ENCODE measurements around the gene INAFM2. TPM values are rescaled to one million over a fixed set of nuclear protein-coding genes. Genes with fewer than 3 reads are reported as not detected.

The INAFM2 gene
- total and polyA plus RNA-seq, 2 of the 4 experiments (the other 2 are of a cell fraction): 10.4 to 14.0 TPM

DNA sequence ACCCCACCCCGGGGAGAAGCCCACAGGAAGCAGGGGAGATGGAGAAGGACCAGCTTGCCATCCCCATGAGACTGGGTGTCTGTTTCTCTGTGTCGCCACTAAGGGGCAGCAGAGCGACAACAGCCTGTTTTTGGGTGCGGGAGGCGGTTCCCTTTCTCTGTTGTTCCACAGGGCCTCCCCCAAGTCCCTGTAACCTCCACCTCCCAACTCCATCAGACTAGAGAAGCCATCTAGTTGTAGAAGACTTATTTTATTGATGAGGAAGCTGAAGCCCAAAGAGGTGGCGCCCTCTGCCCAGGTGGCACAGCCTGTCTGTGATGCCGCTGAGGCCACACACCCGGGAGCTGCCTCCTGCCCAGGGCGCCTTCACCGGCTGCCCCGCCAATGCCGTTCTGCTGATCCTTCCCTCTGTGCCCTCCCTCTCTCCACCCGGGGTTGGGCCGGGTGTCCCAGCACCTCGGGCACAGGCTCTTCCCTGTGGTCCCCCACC, 21.2 kb downstream of the INAFM2 start:
- Histone ChIP-seq H3K27ac (ENCODE audit: insufficient read depth, low read length) (peak overlapping the region; percentile 85; the same call in 1 of the 2 replicates), H3K4me1 (ENCODE audit: control insufficient read depth, insufficient read depth, low read length) (peaks cover 24% of the 10 kb centered on the region), H3K4me2 (ENCODE audit: low read depth, low read length) (no peak overlapping the region), H3K9me3 (ENCODE audit: control insufficient read depth, insufficient read depth, low read length) (no peaks in the 10 kb centered on the region), H2BK120ac (ENCODE audit: low read depth, low read length) (peak overlapping the region; percentile 94; the same call in 1 of the 2 replicates), H3K36me3 (ENCODE audit: control insufficient read depth, insufficient read depth, low read length) (no peaks in the 10 kb centered on the region), H2BK15ac (ENCODE audit: low read depth, low read length) (peak overlapping the region; percentile 69; the same call in 1 of the 3 replicates), H3K56ac (ENCODE audit: extremely low read depth, insufficient read depth, low read length) (no peak overlapping the region), H3K9me1 (ENCODE audit: insufficient read depth, low read length) (peaks cover 15% of the 10 kb centered on the region), H3K79me1 (ENCODE audit: low read depth in 1 of 2, low read length in 2 of 2) (peaks cover 5 to 14% of the 10 kb centered on the region in 2 experiments; a peak in 3 of 4 replicates), H4K8ac (ENCODE audit: low read depth in 2 of 2, low read length in 2 of 2) (peak overlapping the region in 1 of 2 experiments; percentile 86; a peak in 2 of 4 replicates), H2AK9ac (replicated peaks; ENCODE audit: low read depth, low read length, poor library complexity) (peak overlapping the region; percentile 28), H2BK5ac (ENCODE audit: low read depth, low read length, poor library complexity, severe bottlenecking) (peak overlapping the region; percentile 96), H3K4ac (ENCODE audit: low read depth, low read length) (peak overlapping the region; percentile 98), H3K18ac (ENCODE audit: low read depth, low read length) (no peak overlapping the region), H3K4me3 (ENCODE audit: insufficient read depth, low read depth, low read length) (no peak overlapping the region), H3K23ac (ENCODE audit: low read depth, low read length) (no peak overlapping the region), H3K9ac (ENCODE audit: low read depth, low read length) (no peak overlapping the region), H3K27me3 (ENCODE audit: control insufficient read depth, insufficient read depth, low read length) (no peaks in the 10 kb centered on the region), H4K20me1 (ENCODE audit: insufficient read depth, low read length) (no peaks in the 10 kb centered on the region), H3K14ac (replicated peaks; ENCODE audit: low read depth, low read length) (no peak overlapping the region; the same call in 1 of the 2 replicates), H4K91ac (ENCODE audit: insufficient read depth, low read depth, low read length) (peak overlapping the region; percentile 97; the same call in 1 of the 2 replicates), H4K5ac (ENCODE audit: low read depth, low read length) (peak overlapping the region; percentile 14; the same call in 1 of the 2 replicates), H2AK5ac (ENCODE audit: low read depth, low read length) (peak overlapping the region; percentile 95), H2AFZ (replicated peaks; ENCODE audit: low read length, poor library complexity) (peak overlapping the region; percentile 82), H2BK20ac (ENCODE audit: low read depth, low read length) (peak overlapping the region; percentile 53; the same call in 1 of the 2 replicates)
- dilution Hi-C loops (cut with HindIII; ENCODE audit: low sequenced_read_pairs, unreplicated experiment): no loop called here
- in situ Hi-C loops (cut with MboI; ENCODE audit: low sequenced_read_pairs): no loop called here
- CTCF ChIA-PET: interaction anchor here (0.6 to 2.8 kb wide), 11 partner anchors 10 to 119 kb away, joined by 3 to 15 read pairs (median 4); partner anchors contain the start of gene INAFM2
- peak; percentile 18 for ATAC-seq (ENCODE audit: low read depth)
- peak; percentile 69 for DNase-seq
- BruUV-seq (replicated peaks): no TSS peak
- intact Hi-C loops (cut with micrococcal nuclease): loop anchor here (1.0 kb wide), 1 partner anchor 78 kb away; no protein-coding TSS in a partner anchor
- POLR2A ChIA-PET (ENCODE audit: unreplicated experiment): interaction anchor here (0.6 kb wide), 1 partner anchor 11 kb away, joined by 3 read pairs; no protein-coding TSS in a partner anchor
- WGBS, 2 experiments (ENCODE audit: extremely low coverage in 2 of 2, insufficient read length in 1 of 2): 74% methylated on average over 6 of the region's 15 CpGs; no CpG with 5 or more reads in 1 of the 2 experiments
- no peak for TF ChIP-seq RFX5 (IDR thresholded peaks at IDR 0.05; ENCODE audit: low read depth, low read length)
- no peak for TF ChIP-seq MXI1 (IDR thresholded peaks at IDR 0.05; ENCODE audit: borderline replicate concordance, low read depth, low read length)
- TF ChIP-seq SMC3 (IDR thresholded peaks at IDR 0.05; ENCODE audit: low read depth, low read length): peak; percentile 52
- peak; percentile 41; the same call in 1 of the 2 replicates for TF ChIP-seq MAZ (IDR thresholded peaks at IDR 0.05; ENCODE audit: borderline replicate concordance, low read depth, low read length)
- TF ChIP-seq, protein P1, sequence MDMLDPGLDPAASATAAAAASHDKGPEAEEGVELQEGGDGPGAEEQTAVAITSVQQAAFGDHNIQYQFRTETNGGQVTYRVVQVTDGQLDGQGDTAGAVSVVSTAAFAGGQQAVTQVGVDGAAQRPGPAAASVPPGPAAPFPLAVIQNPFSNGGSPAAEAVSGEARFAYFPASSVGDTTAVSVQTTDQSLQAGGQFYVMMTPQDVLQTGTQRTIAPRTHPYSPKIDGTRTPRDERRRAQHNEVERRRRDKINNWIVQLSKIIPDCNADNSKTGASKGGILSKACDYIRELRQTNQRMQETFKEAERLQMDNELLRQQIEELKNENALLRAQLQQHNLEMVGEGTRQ (IDR thresholded peaks at IDR 0.05; ENCODE audit: low read depth, low read length): no peak
- no peak for TF ChIP-seq BHLHE40 (IDR thresholded peaks at IDR 0.05; ENCODE audit: low read depth, low read length)
- no peak for TF ChIP-seq CHD1 (IDR thresholded peaks at IDR 0.05; ENCODE audit: low read depth, low read length)
- no peak for TF ChIP-seq NFE2L2 (IDR thresholded peaks at IDR 0.05; ENCODE audit: low read depth, low read length)
- TF ChIP-seq, protein P2, sequence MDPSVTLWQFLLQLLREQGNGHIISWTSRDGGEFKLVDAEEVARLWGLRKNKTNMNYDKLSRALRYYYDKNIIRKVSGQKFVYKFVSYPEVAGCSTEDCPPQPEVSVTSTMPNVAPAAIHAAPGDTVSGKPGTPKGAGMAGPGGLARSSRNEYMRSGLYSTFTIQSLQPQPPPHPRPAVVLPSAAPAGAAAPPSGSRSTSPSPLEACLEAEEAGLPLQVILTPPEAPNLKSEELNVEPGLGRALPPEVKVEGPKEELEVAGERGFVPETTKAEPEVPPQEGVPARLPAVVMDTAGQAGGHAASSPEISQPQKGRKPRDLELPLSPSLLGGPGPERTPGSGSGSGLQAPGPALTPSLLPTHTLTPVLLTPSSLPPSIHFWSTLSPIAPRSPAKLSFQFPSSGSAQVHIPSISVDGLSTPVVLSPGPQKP (IDR thresholded peaks at IDR 0.05; ENCODE audit: borderline replicate concordance, low read depth, low read length): no peak
- TF ChIP-seq POLR2A (IDR thresholded peaks at IDR 0.05; ENCODE audit: low read depth, low read length): no peak
- no peak for TF ChIP-seq FOS (IDR thresholded peaks at IDR 0.05; ENCODE audit: low read depth, low read length)
- no peak for TF ChIP-seq CEBPB (IDR thresholded peaks at IDR 0.05; ENCODE audit: low read depth, low read length)
- no peak for TF ChIP-seq MAFK (IDR thresholded peaks at IDR 0.05; ENCODE audit: low read depth, low read length)
- TF ChIP-seq, protein P3, sequence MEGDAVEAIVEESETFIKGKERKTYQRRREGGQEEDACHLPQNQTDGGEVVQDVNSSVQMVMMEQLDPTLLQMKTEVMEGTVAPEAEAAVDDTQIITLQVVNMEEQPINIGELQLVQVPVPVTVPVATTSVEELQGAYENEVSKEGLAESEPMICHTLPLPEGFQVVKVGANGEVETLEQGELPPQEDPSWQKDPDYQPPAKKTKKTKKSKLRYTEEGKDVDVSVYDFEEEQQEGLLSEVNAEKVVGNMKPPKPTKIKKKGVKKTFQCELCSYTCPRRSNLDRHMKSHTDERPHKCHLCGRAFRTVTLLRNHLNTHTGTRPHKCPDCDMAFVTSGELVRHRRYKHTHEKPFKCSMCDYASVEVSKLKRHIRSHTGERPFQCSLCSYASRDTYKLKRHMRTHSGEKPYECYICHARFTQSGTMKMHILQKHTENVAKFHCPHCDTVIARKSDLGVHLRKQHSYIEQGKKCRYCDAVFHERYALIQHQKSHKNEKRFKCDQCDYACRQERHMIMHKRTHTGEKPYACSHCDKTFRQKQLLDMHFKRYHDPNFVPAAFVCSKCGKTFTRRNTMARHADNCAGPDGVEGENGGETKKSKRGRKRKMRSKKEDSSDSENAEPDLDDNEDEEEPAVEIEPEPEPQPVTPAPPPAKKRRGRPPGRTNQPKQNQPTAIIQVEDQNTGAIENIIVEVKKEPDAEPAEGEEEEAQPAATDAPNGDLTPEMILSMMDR (conservative IDR thresholded peaks at IDR 0.05; ENCODE audit: low read depth, low read length): peak; percentile 80
- peak; percentile 71 for TF ChIP-seq RAD21 (IDR thresholded peaks at IDR 0.05; ENCODE audit: low read length)
